OCI-LY7 (cell line): Measurements from ENCODE around the gene TSPYL6. TPM values are rescaled to one million over a fixed set of nuclear protein-coding genes. Genes with fewer than 3 reads are reported as not detected.

Source experiments
- Bru-seq: library from RNA; stranded (reverse); fragments of 400-500 nt; gene quantifications from one replicate; lab custom pipeline; 2021; lab: Mats Ljungman, UMichigan
- BruChase-seq, 2 experiments: library from RNA; stranded (reverse); fragments of 400-500 nt; gene quantifications; one replicate each; lab custom pipeline; 2021; lab: Mats Ljungman, UMichigan
- BruUV-seq: library from RNA; stranded (reverse); fragments of 400-500 nt; replicated peaks from 2 replicates; lab custom pipeline; 2021; lab: Mats Ljungman, UMichigan
- CTCF ChIA-PET: fragments of 300-600 bp; sonication (Branson Sonifier 250); formaldehyde crosslinking; loops from one replicate; lab custom pipeline; 2022; ENCODE audit warnings: antibody characterized with exemption; ENCODE audit not compliant: unreplicated experiment; lab: Charles Lee
- POLR2A ChIA-PET: fragments of 300-600 bp; sonication (Branson Sonifier 250); formaldehyde crosslinking; loops from one replicate; lab custom pipeline; 2022; ENCODE audit warnings: antibody characterized with exemption; lab: Charles Lee
- DNase-seq: peaks from one replicate; pipeline ENCODE4 v3.0.0-alpha.2; 2015; ENCODE audit warnings: low spot score
- H2AFZ ChIP-seq: fragments of 200-600 bp; sonication (generic), shearing (Covaris generic); 2 replicates; pipeline ENCODE4 v1.6.1; 2014; ENCODE audit warnings: mild to moderate bottlenecking, antibody characterized with exemption, low read length, moderate library complexity
- H3K27ac ChIP-seq: fragments of 200-600 bp; sonication (generic); 2 replicates; pipeline ENCODE4 v1.5.1; 2014; ENCODE audit warnings: mixed run types, low read depth, mild to moderate bottlenecking, moderate library complexity, low read length, inconsistent platforms; ENCODE audit not compliant: poor library complexity, severe bottlenecking
- H3K36me3 ChIP-seq: fragments of 200-600 bp; sonication (generic); 2 replicates; pipeline ENCODE4 v1.6.1; 2014; ENCODE audit warnings: mild to moderate bottlenecking, antibody characterized with exemption, low read length, moderate library complexity, mixed read lengths; ENCODE audit not compliant: insufficient read depth
- H3K4me1 ChIP-seq: fragments of 200-600 bp; sonication (generic); 2 replicates; pipeline ENCODE4 v1.5.1; 2014; ENCODE audit warnings: mild to moderate bottlenecking, low read length; ENCODE audit not compliant: insufficient read depth, poor library complexity, severe bottlenecking
- H3K4me2 ChIP-seq: fragments of 200-600 bp; sonication (generic); 2 replicates; pipeline ENCODE4 v1.6.1; 2014; ENCODE audit warnings: mild to moderate bottlenecking, low read length
- H3K4me3 ChIP-seq: fragments of 200-600 bp; sonication (generic); 2 replicates; pipeline ENCODE4 v1.5.1; 2014; ENCODE audit warnings: mild to moderate bottlenecking, low read depth, low read length; ENCODE audit not compliant: poor library complexity, severe bottlenecking
- H3K79me2 ChIP-seq: fragments of 200-600 bp; sonication (generic); 2 replicates; pipeline ENCODE4 v1.6.1; 2016; ENCODE audit warnings: low read depth, mild to moderate bottlenecking, low read length, moderate library complexity, mixed read lengths; ENCODE audit not compliant: insufficient read depth
- H3K9me2 ChIP-seq: fragments of 200-600 bp; sonication (generic); 2 replicates; pipeline ENCODE4 v1.6.1; 2016; ENCODE audit warnings: mild to moderate bottlenecking, low read length, mixed read lengths; ENCODE audit not compliant: insufficient read depth
- H3K9me3 ChIP-seq: fragments of 200-600 bp; sonication (generic); 2 replicates; pipeline ENCODE4 v1.6.1; 2014; ENCODE audit warnings: mild to moderate bottlenecking, mixed run types, low read length, mixed read lengths
- H4K20me1 ChIP-seq: fragments of 200-600 bp; sonication (generic); 2 replicates; pipeline ENCODE4 v1.6.1; 2014; ENCODE audit warnings: mild to moderate bottlenecking, antibody characterized with exemption, low read length, moderate library complexity, mixed read lengths; ENCODE audit not compliant: insufficient read depth
- EZH2phosphoT487 ChIP-seq: fragments of 200-600 bp; sonication (generic); IDR thresholded peaks from 2 replicates; pipeline ENCODE4 v1.6.1; 2018; ENCODE audit warnings: low read depth, borderline replicate concordance, mild to moderate bottlenecking, mixed run types, antibody characterized with exemption, low read length, moderate library complexity, mixed read lengths
- intact Hi-C: fragments of 100-400 bp; cut with micrococcal nuclease; formaldehyde crosslinking; loops from one replicate; pipeline ENCODE4 v1.10.0; 2022; ENCODE audit not compliant: unreplicated experiment
- long read RNA-seq: library from polyadenylated mRNA; stranded (forward); transcript quantifications from one replicate; pipeline ENCODE4 v2.0.0, GENCODE V29; 2022
- total RNA-seq, 2 experiments: library from RNA; depleted of rRNA in 1 of 2; stranded (reverse); fragments of >200 nt in 1 of 2; shearing (Covaris generic) in 1 of 2; gene quantifications; 2 replicates each; pipeline ENCODE4 v1.2.3, GENCODE V29; 2014 to 2022
- TF ChIP-seq, protein P1 (sequence below): fragments of 200-600 bp; sonication (generic); conservative IDR thresholded peaks from 2 replicates; pipeline ENCODE4 v1.5.1; 2014; ENCODE audit warnings: mild to moderate bottlenecking, antibody characterized with exemption, low read length, moderate library complexity, mixed read lengths

TSPYL6 gene
- 0.05 TPM in 1 of 2 replicates, not detected in the other for total RNA-seq (2014; rRNA removed; shearing (Covaris generic))
- total RNA-seq (2022): not detected in 2 replicates
- percentile 15 among the genes with signal in this experiment for Bru-seq, nascent RNA
- BruChase-seq, experiment 1, labeled RNA remaining after a 6-hour chase: percentile 21 among the genes with signal in this experiment
- BruChase-seq, experiment 2, labeled RNA remaining after a 2-hour chase: percentile 21 among the genes with signal in this experiment
- long read RNA-seq: 0 reads

DNA sequence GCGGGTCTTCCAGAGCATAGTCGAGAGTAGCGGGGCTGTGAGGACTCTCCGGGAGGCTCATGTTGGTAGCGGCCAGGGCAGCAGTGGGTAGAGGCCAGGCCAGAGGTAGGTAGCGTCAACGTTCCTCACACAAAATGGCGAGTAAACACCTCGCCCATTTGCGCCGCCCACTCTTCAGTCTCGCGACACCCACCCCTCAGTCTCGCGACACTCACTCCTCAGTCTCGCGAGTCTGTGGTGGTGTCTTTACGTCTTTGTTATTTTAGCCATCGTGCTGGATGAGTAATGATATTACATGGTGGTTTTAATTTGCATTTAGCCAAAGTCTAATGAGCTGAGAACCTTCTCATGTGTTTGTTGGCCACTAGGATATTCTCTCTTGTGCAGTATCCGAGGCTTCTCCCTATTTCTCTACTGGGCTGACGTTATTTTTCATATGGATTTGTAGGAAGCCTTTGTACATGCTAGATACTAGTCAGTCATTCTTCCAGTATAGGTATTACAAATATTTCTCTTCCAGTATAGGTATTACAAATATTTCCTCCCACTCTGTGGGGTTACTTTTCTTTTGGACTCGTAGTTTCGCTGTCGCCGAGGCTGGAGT is at the start of gene TSPYL6:
TSS of gene TSPYL6 (minus strand) at position 139 of the 604 bp plus-strand sequence. CDS start at position 61, 78 bp downstream.
- no TSS peak for BruUV-seq
- intact Hi-C loops: no loop called here
- TF ChIP-seq EZH2phosphoT487: no peak

DNA sequence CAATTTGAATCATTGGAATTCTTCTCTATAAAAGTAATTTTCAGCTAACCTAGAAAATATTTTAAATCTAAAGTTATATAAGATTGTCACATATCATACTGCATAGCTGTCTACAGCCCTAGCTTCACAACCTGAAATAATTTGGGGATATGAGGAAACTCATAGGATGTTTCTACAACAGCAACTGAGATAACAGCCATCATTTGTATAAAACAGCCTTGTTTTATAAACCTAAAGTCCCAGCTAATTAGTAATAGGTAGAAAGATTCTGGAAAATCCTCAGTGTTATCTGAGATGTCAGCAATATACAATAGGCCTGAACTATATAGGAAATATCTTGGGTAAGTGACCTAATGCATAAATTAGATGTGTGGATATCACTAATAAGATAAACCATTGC is 47.6 kb upstream of the TSPYL6 start:
- H3K9me2 ChIP-seq: no peaks in the 10 kb centered on the region
- no peaks in the 10 kb centered on the region for H4K20me1 ChIP-seq
- POLR2A ChIA-PET: interaction anchor here (0.6 to 0.9 kb wide), 2 partner anchors 10 to 411 kb away, joined by 3 read pairs; no protein-coding TSS in a partner anchor
- no peak overlapping the region for H2AFZ ChIP-seq
- H3K79me2 ChIP-seq: no peaks in the 10 kb centered on the region
- intact Hi-C loops: no loop called here
- TF ChIP-seq, protein P1, sequence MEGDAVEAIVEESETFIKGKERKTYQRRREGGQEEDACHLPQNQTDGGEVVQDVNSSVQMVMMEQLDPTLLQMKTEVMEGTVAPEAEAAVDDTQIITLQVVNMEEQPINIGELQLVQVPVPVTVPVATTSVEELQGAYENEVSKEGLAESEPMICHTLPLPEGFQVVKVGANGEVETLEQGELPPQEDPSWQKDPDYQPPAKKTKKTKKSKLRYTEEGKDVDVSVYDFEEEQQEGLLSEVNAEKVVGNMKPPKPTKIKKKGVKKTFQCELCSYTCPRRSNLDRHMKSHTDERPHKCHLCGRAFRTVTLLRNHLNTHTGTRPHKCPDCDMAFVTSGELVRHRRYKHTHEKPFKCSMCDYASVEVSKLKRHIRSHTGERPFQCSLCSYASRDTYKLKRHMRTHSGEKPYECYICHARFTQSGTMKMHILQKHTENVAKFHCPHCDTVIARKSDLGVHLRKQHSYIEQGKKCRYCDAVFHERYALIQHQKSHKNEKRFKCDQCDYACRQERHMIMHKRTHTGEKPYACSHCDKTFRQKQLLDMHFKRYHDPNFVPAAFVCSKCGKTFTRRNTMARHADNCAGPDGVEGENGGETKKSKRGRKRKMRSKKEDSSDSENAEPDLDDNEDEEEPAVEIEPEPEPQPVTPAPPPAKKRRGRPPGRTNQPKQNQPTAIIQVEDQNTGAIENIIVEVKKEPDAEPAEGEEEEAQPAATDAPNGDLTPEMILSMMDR: no peak
- TF ChIP-seq EZH2phosphoT487: no peak
- no peaks in the 10 kb centered on the region for H3K9me3 ChIP-seq
- no peak overlapping the region for H3K4me3 ChIP-seq
- CTCF ChIA-PET: interaction anchor here (0.6 kb wide), 1 partner anchor 108 kb away, joined by 3 read pairs; no protein-coding TSS in a partner anchor
- no peak overlapping the region for H3K27ac ChIP-seq
- H3K36me3 ChIP-seq: no peaks in the 10 kb centered on the region
- no peak overlapping the region for H3K4me2 ChIP-seq
- BruUV-seq: no TSS peak
- H3K4me1 ChIP-seq: no peaks in the 10 kb centered on the region
- DNase-seq: no peak

More for the DNA sequence above, at the start of gene TSPYL6:
- Histone ChIP-seq H3K9me3 (no peaks in the 10 kb centered on the region), H3K79me2 (no peaks in the 10 kb centered on the region), H3K4me1 (no peaks in the 10 kb centered on the region), H3K9me2 (no peaks in the 10 kb centered on the region), H2AFZ (no peak within 1 kb of the TSS), H3K4me3 (no peak within 1 kb of the TSS), H3K4me2 (no peak within 1 kb of the TSS), H4K20me1 (no peaks in the 10 kb centered on the region), H3K27ac (no peak within 1 kb of the TSS), H3K36me3 (no peaks in the 10 kb centered on the region)
- ChIA-PET POLR2A (no interaction called here), CTCF (no interaction called here)
- no peak for DNase-seq

- Histone ChIP-seq H3K4me1 (no peaks in the 10 kb centered on the region), H3K79me2 (no peaks in the 10 kb centered on the region), H3K9me3 (no peaks in the 10 kb centered on the region), H2AFZ (no peak overlapping the region), H3K9me2 (no peaks in the 10 kb centered on the region), H3K27ac (no peak overlapping the region), H3K36me3 (no peaks in the 10 kb centered on the region), H3K4me2 (no peak overlapping the region), H3K4me3 (no peak overlapping the region), H4K20me1 (no peaks in the 10 kb centered on the region)
- BruUV-seq: no TSS peak
- POLR2A ChIA-PET: interaction anchor here (0.6 kb wide), 1 partner anchor 93 kb away, joined by 5 read pairs; no protein-coding TSS in a partner anchor
- CTCF ChIA-PET: no interaction called here
- TF ChIP-seq EZH2phosphoT487: no peak
- TF ChIP-seq, protein P1: no peak
- intact Hi-C loops: no loop called here
- DNase-seq: no peak
Measured at GRCh38 chr2:54298514-54298913, 42.5 kb upstream of the TSPYL6 start.
